Dermis microvascular lymphatic vessel endothelial cell (primary cell): Measurements from ENCODE around the gene NFATC3. TPM values are rescaled to one million over a fixed set of nuclear protein-coding genes. Genes with fewer than 3 reads are reported as not detected.
A peak's percentile ranks its signal among the peaks of the same experiment; 100 is the strongest.
"Not testable (repeated sequence)": the region's sequence is repeated elsewhere in the genome, so short reads cannot be mapped to it uniquely, and the experiment has no call there.

ENCODE experiments used
- DNase-seq, 2 donors: peaks; one replicate each; pipeline versions ENCODE4 v3.0.0 to v3.0.0-alpha.2; 2010; ENCODE audit warnings: low read depth in 2 of 2
- total RNA-seq: library from RNA; depleted of rRNA; stranded (reverse); fragments of >200 nt; gene quantifications from 2 replicates; pipeline ENCODE4 v1.2.1, GENCODE V29; 2014

Gene NFATC3
- total RNA-seq, 1 donor from 2014 or later, result 15.7 TPM

DNA sequence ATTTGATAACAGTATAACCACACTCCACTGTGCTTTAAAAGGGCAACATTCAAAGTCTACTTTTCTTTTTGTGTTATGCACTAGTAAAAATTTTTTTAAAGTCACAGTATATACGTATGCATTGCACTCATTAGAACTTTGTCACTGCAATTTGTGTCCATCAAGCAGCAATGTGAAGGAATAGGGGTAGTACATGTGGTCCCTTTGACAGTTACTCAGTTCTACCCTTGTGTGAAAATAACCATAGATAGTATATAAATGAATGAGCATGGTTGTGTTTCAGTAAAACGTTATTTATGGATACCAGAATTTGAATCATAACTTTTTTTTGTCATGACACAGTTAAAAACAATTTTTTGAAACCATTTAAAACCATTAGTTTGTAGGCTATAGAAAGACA, 30.7 kb downstream of the NFATC3 start:
- DNase-seq, result no peak

GRCh38 chr16:68116256-68116867, 31.2 kb downstream of the NFATC3 start:
- peak in 1 of 2 donors; percentile 38 for DNase-seq

DNA sequence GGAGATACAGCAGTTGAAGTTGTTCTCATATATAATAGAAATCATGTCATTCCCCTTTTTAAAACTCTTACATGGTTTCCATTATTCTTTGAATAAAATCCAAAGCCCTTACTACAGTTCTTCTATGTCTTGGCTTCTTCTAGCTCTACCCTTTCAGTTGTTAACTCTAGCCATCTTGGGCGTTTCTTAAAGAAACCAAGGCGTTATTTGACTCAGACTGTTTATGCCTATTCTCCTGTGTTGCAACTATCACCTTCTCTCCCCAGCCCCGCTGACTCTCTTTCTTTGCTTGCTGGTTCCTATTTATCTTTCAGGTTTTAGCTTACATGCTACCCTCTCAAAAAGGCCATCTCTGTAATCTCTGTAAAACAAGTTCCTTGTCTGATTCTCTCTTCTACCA, 32.7 kb downstream of the NFATC3 start:
- DNase-seq, result no peak

GRCh38 chr16:68118954-68119353, 33.8 kb downstream of the NFATC3 start:
- DNase-seq, result not testable (repeated sequence)

DNA sequence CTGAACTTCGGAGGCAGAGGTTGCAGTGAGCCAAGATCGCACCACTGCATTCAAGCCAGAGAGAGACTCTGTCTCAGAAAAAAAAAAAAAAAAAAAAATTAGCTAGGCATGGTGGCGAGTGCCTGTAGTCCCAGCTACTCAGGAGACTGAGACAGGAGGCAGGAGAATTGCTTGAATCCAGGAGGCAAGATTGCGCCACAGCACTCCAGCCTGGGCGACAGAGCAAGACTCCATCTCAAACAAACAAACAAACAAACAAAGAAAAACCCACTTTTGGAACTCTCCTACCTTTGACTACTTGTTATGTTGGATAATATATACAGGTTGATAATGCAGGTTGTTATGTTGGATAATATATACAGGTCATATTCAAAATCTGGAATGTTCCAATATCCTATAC, 35.3 kb downstream of the NFATC3 start:
- not testable (repeated sequence) for DNase-seq

DNA sequence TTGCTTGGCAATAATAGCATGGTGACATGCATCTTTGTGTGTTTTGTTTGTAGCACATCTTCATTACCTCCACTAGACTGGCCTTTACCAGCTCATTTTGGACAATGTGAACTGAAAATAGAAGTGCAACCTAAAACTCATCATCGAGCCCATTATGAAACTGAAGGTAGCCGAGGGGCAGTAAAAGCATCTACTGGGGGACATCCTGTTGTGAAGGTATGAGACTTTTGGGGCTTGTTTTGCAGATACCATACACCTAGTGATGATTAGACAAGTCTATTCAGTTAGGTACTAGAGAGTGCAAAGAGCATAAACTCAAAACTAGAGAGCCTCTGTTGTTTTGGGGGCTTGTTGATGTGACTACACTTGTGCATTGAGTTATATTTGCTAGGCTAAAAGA, 41.2 kb downstream of the NFATC3 start:
- DNase-seq, result no peak

DNA sequence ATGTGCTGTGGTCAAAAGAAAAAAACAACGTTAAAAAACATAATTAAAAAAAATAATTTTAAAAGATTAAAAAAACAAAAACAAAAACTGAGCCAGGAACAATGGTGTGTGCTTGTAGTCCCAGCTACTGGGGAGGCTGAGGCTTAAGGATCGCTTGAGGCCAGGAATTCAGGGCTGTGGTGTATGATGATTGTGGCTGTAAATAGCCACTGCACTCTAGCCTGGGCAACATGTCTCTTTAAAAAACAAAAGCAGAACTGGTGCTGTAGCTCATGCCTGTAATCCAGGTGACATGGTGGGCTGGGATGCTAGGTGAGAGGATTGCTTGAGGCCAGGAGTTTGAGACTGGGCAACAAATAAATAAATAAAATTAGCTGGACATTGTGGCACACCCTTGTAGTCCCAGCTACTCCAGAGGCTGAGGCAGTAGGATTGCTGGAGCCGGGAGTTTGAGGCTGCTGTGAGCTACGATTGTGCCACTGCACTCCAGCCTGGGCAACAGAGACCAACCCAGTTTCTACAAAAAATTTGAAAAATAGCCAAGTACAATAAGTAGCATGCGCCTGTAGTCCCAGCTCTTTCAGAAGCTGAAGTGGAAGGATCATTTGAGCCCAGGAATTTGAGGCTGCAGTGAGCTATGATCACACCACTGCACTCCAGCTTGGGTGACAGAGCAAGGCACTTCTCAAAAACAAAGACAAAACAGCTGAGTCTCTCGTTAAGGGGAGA, 43.6 kb downstream of the NFATC3 start:
- DNase-seq, result peak in 1 of 2 donors; percentile 6

- no peak for DNase-seq
These were observed 45.4 kb downstream of the NFATC3 start for GRCh38 chr16:68130520-68130919.

- no peak for DNase-seq
These were observed 46.9 kb downstream of the NFATC3 start for GRCh38 chr16:68131813-68132706.

- not testable (repeated sequence) for DNase-seq
These were observed 47.8 kb downstream of the NFATC3 start for GRCh38 chr16:68133000-68133399.

DNA sequence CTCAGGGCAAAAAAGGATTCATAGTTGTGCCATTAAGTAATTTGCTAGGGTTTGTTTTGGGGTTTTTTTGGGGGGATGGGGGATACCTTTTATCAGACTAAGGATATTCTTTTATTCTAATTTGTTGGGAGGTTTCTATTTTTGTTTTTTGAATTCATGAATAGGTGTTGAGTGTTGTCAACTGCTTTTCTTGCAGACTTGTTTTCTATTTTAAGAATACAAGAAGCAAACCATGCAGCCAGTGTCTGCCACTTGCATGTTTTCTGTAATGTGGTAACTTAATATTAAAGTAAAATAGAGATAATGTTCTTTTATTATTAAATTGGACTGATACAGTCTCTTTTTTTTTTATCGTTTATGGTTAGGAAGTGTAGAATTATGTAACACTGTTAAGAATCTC, 49.5 kb downstream of the NFATC3 start:
- DNase-seq, result no peak

DNA sequence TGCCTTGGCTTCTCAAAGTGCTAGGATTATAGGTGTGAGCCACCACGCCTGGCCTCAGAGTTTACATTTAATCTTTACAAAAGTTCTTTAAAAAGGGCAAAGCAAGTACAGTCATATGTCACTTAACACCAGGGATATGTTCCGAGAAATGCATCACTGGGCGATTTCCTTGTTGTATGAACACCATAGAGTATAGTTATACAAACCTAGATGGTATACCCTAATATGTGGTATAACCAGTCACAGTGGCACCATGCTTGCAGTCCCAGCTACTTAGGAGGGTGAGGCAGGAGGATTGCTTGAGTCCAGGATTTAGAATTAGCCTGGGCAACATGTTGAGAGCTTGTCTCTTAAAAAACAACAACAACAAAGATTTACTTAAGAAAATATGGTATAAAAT, 51.3 kb downstream of the NFATC3 start:
- no peak for DNase-seq

DNA sequence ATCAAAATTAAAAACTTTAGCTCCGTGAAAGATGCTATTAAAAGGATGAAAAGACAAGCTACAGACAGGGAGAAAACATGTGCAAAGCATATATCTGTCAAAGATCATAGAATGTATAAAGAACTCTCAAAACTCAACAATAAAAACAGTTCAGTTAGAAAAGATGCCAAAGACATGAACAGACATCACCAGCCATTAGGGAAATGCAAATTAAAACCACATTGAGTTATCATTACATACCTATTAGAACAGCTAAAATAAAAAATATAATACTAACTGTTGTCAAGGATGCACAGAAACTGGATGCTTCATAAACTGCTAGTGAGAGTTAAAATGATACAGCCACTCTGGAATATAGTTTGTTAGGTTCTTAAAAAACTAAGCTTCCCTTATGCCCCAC, 58.8 kb downstream of the NFATC3 start:
- DNase-seq, result no peak

GRCh38 chr16:68146585-68146984, 61.4 kb downstream of the NFATC3 start:
- DNase-seq, result peak; percentile 50 to 52

DNA sequence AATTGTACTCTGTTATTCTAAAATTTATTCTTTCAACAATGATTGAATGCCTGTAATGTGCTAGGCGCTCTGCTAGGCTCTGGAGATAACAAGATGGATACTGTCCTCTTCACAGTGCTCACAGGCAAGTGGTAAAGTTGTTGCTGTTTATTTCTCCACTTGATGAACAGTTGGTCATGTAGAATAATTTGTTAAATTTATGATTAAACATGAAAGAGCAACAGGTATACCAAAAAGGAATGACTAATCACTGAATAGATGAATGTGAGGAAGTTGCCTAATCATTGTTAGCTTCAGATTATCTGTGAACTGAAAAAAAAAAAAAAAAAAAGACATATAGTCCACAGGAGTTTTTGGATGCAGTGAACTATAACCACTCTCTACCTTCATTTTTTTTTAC, 62.3 kb downstream of the NFATC3 start:
- DNase-seq, result peak; percentile 5 to 25

GRCh38 chr16:68149596-68149995, 64.4 kb downstream of the NFATC3 start:
- no peak for DNase-seq

- no peak for DNase-seq
These were observed 70.3 kb downstream of the NFATC3 start for GRCh38 chr16:68155425-68155824.

DNA sequence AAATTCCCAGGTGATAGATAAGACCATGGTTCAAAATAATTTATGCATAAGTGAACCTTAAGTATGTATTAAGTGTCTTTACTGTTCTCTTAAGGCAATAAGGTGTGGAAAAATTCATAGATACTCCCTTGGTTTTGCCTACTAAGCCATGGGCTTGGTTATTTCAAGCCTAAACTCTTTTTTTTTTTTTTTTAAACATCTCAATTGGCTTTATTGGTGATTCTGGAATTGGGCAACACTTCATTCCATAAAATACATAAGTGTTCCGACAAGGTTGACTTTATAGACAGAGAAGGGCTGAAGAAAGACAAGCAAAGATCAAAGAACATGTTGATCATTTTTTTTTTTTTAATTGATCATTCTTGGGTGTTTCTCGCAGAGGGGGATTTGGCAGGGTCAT, 77.2 kb downstream of the NFATC3 start:
- no peak for DNase-seq

DNA sequence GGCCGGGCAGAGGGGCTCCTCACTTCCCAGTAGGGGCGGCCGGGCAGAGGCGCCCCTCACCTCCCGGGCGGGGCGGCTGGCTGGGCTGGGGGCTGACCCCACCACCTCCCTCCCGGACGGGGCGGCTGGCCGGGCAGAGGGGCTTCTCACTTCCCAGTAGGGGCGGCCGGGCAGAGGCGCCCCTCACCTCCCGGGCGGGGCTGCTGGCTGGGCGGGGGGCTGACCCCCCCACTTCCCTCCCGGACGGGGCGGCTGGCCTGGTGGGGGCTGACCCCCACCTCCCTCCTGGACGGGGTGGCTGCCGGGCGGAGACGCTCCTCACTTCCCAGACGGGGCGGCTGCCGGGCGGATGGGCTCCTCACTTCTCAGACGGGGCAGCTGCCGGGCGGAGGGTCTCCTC, 78.1 kb downstream of the NFATC3 start:
- DNase-seq, result not testable (repeated sequence)

DNA sequence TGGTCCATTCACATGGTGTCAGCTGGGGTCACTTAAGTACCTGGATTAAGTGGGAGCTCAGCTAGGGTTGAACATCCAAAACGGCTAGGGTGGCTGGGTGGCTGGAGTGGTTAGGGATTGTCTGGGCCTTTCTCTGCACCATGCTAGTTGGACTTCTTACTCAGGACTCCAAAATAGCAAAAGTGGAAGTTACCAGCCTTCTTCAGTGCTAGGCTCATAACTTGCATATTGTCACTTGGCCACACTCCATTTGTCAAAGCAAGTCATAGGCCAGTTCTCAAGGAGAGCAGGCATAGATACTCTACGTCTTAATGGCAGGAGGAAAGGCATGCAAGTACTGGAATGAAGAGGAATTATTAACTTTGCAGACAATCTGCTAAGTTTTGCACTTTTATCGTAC, 81.1 kb downstream of the NFATC3 start:
- no peak for DNase-seq

DNA sequence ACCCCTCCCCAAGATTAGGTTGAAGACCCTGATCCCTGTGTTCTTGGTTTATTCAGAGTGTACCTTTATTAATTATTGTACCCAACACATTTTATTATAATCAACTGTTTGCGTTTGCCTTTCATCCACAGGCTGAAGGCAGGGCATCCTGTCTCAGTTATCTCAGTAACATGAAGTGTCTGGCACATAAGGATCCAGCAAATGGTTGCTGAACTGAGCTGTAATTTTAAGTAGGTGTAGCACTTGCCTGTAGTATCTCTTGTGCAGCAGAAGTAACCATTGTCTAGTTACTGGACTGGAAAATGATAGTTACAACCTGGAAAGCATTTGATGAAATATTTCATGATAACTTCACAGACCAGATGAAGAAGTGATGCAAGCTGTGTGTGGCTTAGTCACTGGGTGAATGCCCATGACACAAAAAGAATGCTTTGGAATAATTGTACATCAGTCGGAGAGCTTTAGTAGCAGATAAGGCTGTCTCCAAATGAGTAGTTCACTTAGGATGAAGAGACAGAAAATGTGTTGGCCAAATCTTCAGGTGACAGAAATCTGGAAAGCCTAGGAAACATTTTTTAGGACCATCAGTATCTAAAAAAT, 94.1 kb downstream of the NFATC3 start:
- no peak for DNase-seq

- DNase-seq, result no peak
These were observed 94.7 kb downstream of the NFATC3 start for GRCh38 chr16:68179855-68180254.
